Measurements from ENCODE around the gene DYNLRB1.

The DYNLRB1 gene

GRCh38 chr20:34559311-34560140 is 43.3 kb downstream of the DYNLRB1 start:
- no peak for DNase-seq

- DNase-seq, result no peak
Observed at GRCh38 chr20:34560141-34560523, 43.9 kb downstream of the DYNLRB1 start.

- DNase-seq, result no peak
Observed at GRCh38 chr20:34560614-34561013, 44.4 kb downstream of the DYNLRB1 start.

GRCh38 chr20:34561661-34562060 is 45.4 kb downstream of the DYNLRB1 start:
- no peak for DNase-seq

- no peak for DNase-seq
Observed at GRCh38 chr20:34562641-34563040, 46.4 kb downstream of the DYNLRB1 start.

GRCh38 chr20:34564833-34565232 is 48.6 kb downstream of the DYNLRB1 start:
- DNase-seq, result no peak

GRCh38 chr20:34566978-34567891 is 51.0 kb downstream of the DYNLRB1 start:
- DNase-seq, result no peak

GRCh38 chr20:34567892-34568865 is 52.0 kb downstream of the DYNLRB1 start:
- DNase-seq, result no peak

GRCh38 chr20:34569598-34569997 is 53.4 kb downstream of the DYNLRB1 start:
- DNase-seq, result no peak

GRCh38 chr20:34570859-34571306 is 54.7 kb downstream of the DYNLRB1 start:
- no peak for DNase-seq

GRCh38 chr20:34571753-34572152 is 55.5 kb downstream of the DYNLRB1 start:
- DNase-seq, result no peak

- DNase-seq, result no peak
Observed at GRCh38 chr20:34573541-34574300, 57.5 kb downstream of the DYNLRB1 start.

GRCh38 chr20:34574426-34574825 is 58.2 kb downstream of the DYNLRB1 start:
- DNase-seq, result no peak

GRCh38 chr20:34574861-34575260 is 58.6 kb downstream of the DYNLRB1 start:
- DNase-seq, result no peak

GRCh38 chr20:34575271-34575670 is 59.0 kb downstream of the DYNLRB1 start:
- no peak for DNase-seq

GRCh38 chr20:34575756-34576155 is 59.5 kb downstream of the DYNLRB1 start:
- DNase-seq, result no peak

- DNase-seq, result no peak
Observed at GRCh38 chr20:34577061-34577460, 60.8 kb downstream of the DYNLRB1 start.

GRCh38 chr20:34578025-34578424 is 61.8 kb downstream of the DYNLRB1 start:
- DNase-seq, result no peak

- no peak for DNase-seq
Observed at GRCh38 chr20:34578521-34578920, 62.3 kb downstream of the DYNLRB1 start.

GRCh38 chr20:34579191-34579978 is 63.2 kb downstream of the DYNLRB1 start:
- DNase-seq, result no peak
